Breast epithelium (tissue), 4 donors: ENCODE measurements around the gene ARMC12. TPM values are rescaled to one million over a fixed set of nuclear protein-coding genes. Genes with fewer than 3 reads are reported as not detected.
A peak's percentile ranks its signal among the peaks of the same experiment; 100 is the strongest.

Source experiments
- DNase-seq, 2 donors: peaks; one replicate each; pipeline ENCODE4 v3.0.0-alpha.2; 2019; ENCODE audit warnings: low spot score in 2 of 2
- H3K27ac ChIP-seq, 2 donors: fragments of 200-600 bp; sonication (generic) in 1 of 2; one replicate each; pipeline ENCODE4 v1.5.1; 2016 to 2019; ENCODE audit warnings: mild to moderate bottlenecking in 1 of 2
- H3K27me3 ChIP-seq, 2 donors: fragments of 200-600 bp; sonication (generic) in 1 of 2; one replicate each; pipeline versions ENCODE4 v1.5.1 to v1.6.0; 2017 to 2019; ENCODE audit warnings: control low read depth in 1 of 2, mild to moderate bottlenecking in 1 of 2
- H3K36me3 ChIP-seq: fragments of 200-600 bp; one replicate; pipeline ENCODE4 v1.5.1; 2019
- H3K4me1 ChIP-seq, 2 donors: fragments of 200-600 bp; sonication (generic); one replicate each; pipeline ENCODE4 v1.5.1; 2016 to 2019; ENCODE audit warnings: control low read depth in 1 of 2
- H3K4me3 ChIP-seq, 3 donors: fragments of 200-600 bp; sonication (generic); 1 replicate in 2 of 3; 2 replicates in 1 of 3; pipeline ENCODE4 v1.5.1; 2016 to 2019; ENCODE audit warnings: mild to moderate bottlenecking in 3 of 3, moderate library complexity in 2 of 3
- H3K9me3 ChIP-seq, 2 donors: fragments of 200-600 bp; sonication (generic) in 1 of 2; one replicate each; pipeline ENCODE4 v1.5.1; 2016 to 2019; ENCODE audit warnings: control low read depth in 1 of 2
- CTCF ChIP-seq, 3 donors: fragments of 450-650 bp; IDR thresholded peaks; one replicate each; pipeline ENCODE4 v1.5.1; 2016 to 2017; ENCODE audit warnings: antibody characterized with exemption in 3 of 3, mild to moderate bottlenecking in 3 of 3, moderate library complexity in 3 of 3
- POLR2A ChIP-seq: fragments of 450-650 bp; IDR thresholded peaks from one replicate; pipeline ENCODE4 v1.6.1; 2016; ENCODE audit warnings: antibody characterized with exemption, mild to moderate bottlenecking, moderate library complexity
- POLR2AphosphoS5 ChIP-seq, 3 donors: sonication (generic); formaldehyde crosslinking; IDR thresholded peaks; one replicate each; pipeline ENCODE4 v1.6.1; 2017; ENCODE audit warnings: antibody characterized with exemption in 3 of 3
- intact Hi-C: fragments of 100-400 bp; cut with DNase I; formaldehyde crosslinking; loops from one replicate; pipeline ENCODE4 v1.15.1; 2023; ENCODE audit warnings: low total_unique reads
- total RNA-seq, 3 donors: library from RNA; depleted of rRNA; stranded (reverse); fragments of >200 nt; gene quantifications; one replicate each; pipeline ENCODE4 v1.1.0, GENCODE V29; 2016

ARMC12 gene
- total RNA-seq, 3 donors from 2014 or later: 0.29 to 1.4 (median 0.33) TPM

GRCh38 chr6:35707714-35708407 lies 29.0 kb upstream of the ARMC12 start:
- H3K4me1 ChIP-seq: no peaks in the 10 kb centered on the region
- DNase-seq: no peak
- no peaks in the 10 kb centered on the region for H3K36me3 ChIP-seq
- H3K27me3 ChIP-seq: no peaks in the 10 kb centered on the region
- H3K27ac ChIP-seq: no peak overlapping the region
- intact Hi-C loops: no loop called here
- TF ChIP-seq POLR2A: no peak
- no peak for TF ChIP-seq POLR2AphosphoS5 (IDR thresholded peaks at IDR 0.05)
- no peak for TF ChIP-seq CTCF (IDR thresholded peaks at IDR 0.05)
- H3K9me3 ChIP-seq: no peaks in the 10 kb centered on the region
- no peak overlapping the region for H3K4me3 ChIP-seq

GRCh38 chr6:35708585-35708984 lies 28.2 kb upstream of the ARMC12 start:
- intact Hi-C loops: no loop called here
- DNase-seq: no peak
- Histone ChIP-seq H3K27ac (no peak overlapping the region), H3K4me1 (no peaks in the 10 kb centered on the region), H3K27me3 (no peaks in the 10 kb centered on the region), H3K36me3 (no peaks in the 10 kb centered on the region), H3K4me3 (no peak overlapping the region), H3K9me3 (no peaks in the 10 kb centered on the region)
- TF ChIP-seq CTCF (IDR thresholded peaks at IDR 0.05) (no peak), POLR2A (no peak), POLR2AphosphoS5 (IDR thresholded peaks at IDR 0.05) (no peak)

- no peaks in the 10 kb centered on the region for H3K36me3 ChIP-seq
- H3K27ac ChIP-seq: no peak overlapping the region
- intact Hi-C loops: no loop called here
- no peaks in the 10 kb centered on the region for H3K4me1 ChIP-seq
- H3K9me3 ChIP-seq: no peaks in the 10 kb centered on the region
- no peak for TF ChIP-seq CTCF (IDR thresholded peaks at IDR 0.05)
- TF ChIP-seq POLR2A: no peak
- no peak for TF ChIP-seq POLR2AphosphoS5 (IDR thresholded peaks at IDR 0.05)
- no peaks in the 10 kb centered on the region for H3K27me3 ChIP-seq
- no peak overlapping the region for H3K4me3 ChIP-seq
- DNase-seq: peak in 1 of 2 donors; percentile 39
Measured at GRCh38 chr6:35710241-35710847, 26.5 kb upstream of the ARMC12 start.

- no peaks in the 10 kb centered on the region for H3K9me3 ChIP-seq
- no peak overlapping the region for H3K27ac ChIP-seq
- H3K36me3 ChIP-seq: no peaks in the 10 kb centered on the region
- H3K27me3 ChIP-seq: no peaks in the 10 kb centered on the region
- no peak for TF ChIP-seq CTCF (IDR thresholded peaks at IDR 0.05)
- no peak for TF ChIP-seq POLR2A
- TF ChIP-seq POLR2AphosphoS5 (IDR thresholded peaks at IDR 0.05): no peak
- DNase-seq: no peak
- H3K4me1 ChIP-seq: no peaks in the 10 kb centered on the region
- intact Hi-C loops: no loop called here
- no peak overlapping the region for H3K4me3 ChIP-seq
Measured at GRCh38 chr6:35711731-35712130, 25.1 kb upstream of the ARMC12 start.

- peak in 1 of 2 donors; percentile 19 for DNase-seq
- no peaks in the 10 kb centered on the region for H3K9me3 ChIP-seq
- no peaks in the 10 kb centered on the region for H3K27me3 ChIP-seq
- H3K4me3 ChIP-seq: no peak overlapping the region
- intact Hi-C loops: no loop called here
- TF ChIP-seq POLR2AphosphoS5 (IDR thresholded peaks at IDR 0.05) (no peak), POLR2A (no peak), CTCF (IDR thresholded peaks at IDR 0.05) (no peak)
- no peak overlapping the region for H3K27ac ChIP-seq
- H3K4me1 ChIP-seq: no peaks in the 10 kb centered on the region
- no peaks in the 10 kb centered on the region for H3K36me3 ChIP-seq
Measured at GRCh38 chr6:35713006-35713767, 23.6 kb upstream of the ARMC12 start.
